HepG2 (cell line): Measurements from ENCODE around the gene TUBGCP5. TPM values are rescaled to one million over a fixed set of nuclear protein-coding genes. Genes with fewer than 3 reads are reported as not detected.

Source experiments
- ADNP ChIP-seq: sonication (generic); formaldehyde crosslinking; IDR thresholded peaks from 2 replicates; pipeline ENCODE4 v1.4.0; 2020; ENCODE audit warnings: missing genetic modification reagents
- CBX2 ChIP-seq, 2 experiments: fragments of 200-600 bp in 1 of 2; sonication (generic); formaldehyde crosslinking in 1 of 2; IDR thresholded peaks; 2 replicates each; pipeline versions ENCODE4 v1.7.0 to v1.8.1; 2018 to 2022; ENCODE audit warnings: low read depth in 2 of 2, low read length in 1 of 2, mild to moderate bottlenecking in 1 of 2, missing genetic modification reagents in 1 of 2
- HOXA7 ChIP-seq: sonication (generic); formaldehyde crosslinking; IDR thresholded peaks from 2 replicates; pipeline ENCODE4 v1.8.1; 2022; ENCODE audit warnings: mild to moderate bottlenecking, missing genetic modification reagents, moderate library complexity
- KLF13 ChIP-seq: sonication (generic); formaldehyde crosslinking; IDR thresholded peaks from 2 replicates; pipeline ENCODE4 v1.4.0; 2020; ENCODE audit warnings: mild to moderate bottlenecking, missing genetic modification reagents
- MZF1 ChIP-seq: sonication (generic); formaldehyde crosslinking; IDR thresholded peaks from 2 replicates; pipeline ENCODE4 v1.8.1; 2023; ENCODE audit warnings: mild to moderate bottlenecking, missing genetic modification reagents, borderline replicate concordance
- NFE2L2 ChIP-seq: fragments of 150-350 bp; IDR thresholded peaks from 2 replicates; pipeline ENCODE4 v1.6.1; 2014; ENCODE audit warnings: low read length
- NR2C2 ChIP-seq: sonication (generic); formaldehyde crosslinking; IDR thresholded peaks from 2 replicates; pipeline ENCODE4 v1.4.0; 2020; ENCODE audit warnings: missing genetic modification reagents, mild to moderate bottlenecking, moderate library complexity, borderline replicate concordance
- NR2F2 ChIP-seq: IDR thresholded peaks from 2 replicates; pipeline ENCODE4 v1.6.1; 2012; ENCODE audit warnings: low read depth, inconsistent platforms, borderline replicate concordance
- SOX5 ChIP-seq: IDR thresholded peaks from 2 replicates; pipeline ENCODE4 v1.6.1; 2016; ENCODE audit warnings: borderline replicate concordance
- SP1 ChIP-seq, 2 experiments: fragments of 450-650 bp in 1 of 2; sonication (generic) in 1 of 2; formaldehyde crosslinking in 1 of 2; IDR thresholded peaks; 2 replicates each; pipeline versions ENCODE4 v1.4.0 to v1.6.1; 2016 to 2020; ENCODE audit warnings: missing genetic modification reagents in 1 of 2
- SRF ChIP-seq: IDR thresholded peaks from 2 replicates; pipeline ENCODE4 v1.6.1; 2011; ENCODE audit warnings: mild to moderate bottlenecking, low read depth, low read length, moderate library complexity
- ZFX ChIP-seq: sonication (generic); formaldehyde crosslinking; IDR thresholded peaks from 2 replicates; pipeline ENCODE4 v1.4.0; 2020; ENCODE audit warnings: mild to moderate bottlenecking, low read depth, missing genetic modification reagents, moderate library complexity
- ZNF331 ChIP-seq: sonication (generic); formaldehyde crosslinking; IDR thresholded peaks from 2 replicates; pipeline ENCODE4 v1.4.0; 2020; ENCODE audit warnings: missing genetic modification reagents
- ZNF616 ChIP-seq: sonication (generic); formaldehyde crosslinking; IDR thresholded peaks from 2 replicates; pipeline ENCODE4 v1.5.0; 2020; ENCODE audit warnings: low read depth, mild to moderate bottlenecking, missing genetic modification reagents
- ZNF790 ChIP-seq: sonication (generic); formaldehyde crosslinking; IDR thresholded peaks from 2 replicates; pipeline ENCODE4 v1.8.0; 2022; ENCODE audit warnings: missing genetic modification reagents, mild to moderate bottlenecking, borderline replicate concordance
- ZNF841 ChIP-seq: sonication (generic); formaldehyde crosslinking; IDR thresholded peaks from 2 replicates; pipeline ENCODE4 v1.8.1; 2023; ENCODE audit warnings: missing genetic modification reagents, borderline replicate concordance
- polyA plus RNA-seq, 8 experiments: library from polyadenylated mRNA; depleted of rRNA in 3 of 8; stranded (reverse) in 7 of 8; unstranded in 1 of 8; fragments of >200 nt; fragmentation: Illumina TruSeq in 4 of 8; extraction: Trizol in 4 of 8; gene quantifications; 2 replicates each; pipeline versions ENCODE4 v1.2.1 to v1.2.3, GENCODE V29; 2011 to 2016; ENCODE audit warnings: low read depth in 4 of 8, missing spikeins in 1 of 8, mixed read lengths in 1 of 8; ENCODE audit not compliant: insufficient read depth in 1 of 8
- total RNA-seq, 5 experiments: library from RNA; depleted of rRNA; stranded (reverse); fragments of >200 nt; fragmentation: Illumina TruSeq; extraction: Trizol; gene quantifications; 2 replicates each; pipeline ENCODE4 v1.2.3, GENCODE V29; 2016; ENCODE audit warnings: low read depth in 1 of 5
- TF ChIP-seq, protein P1 (sequence below): sonication (generic); formaldehyde crosslinking; IDR thresholded peaks from 2 replicates; pipeline ENCODE4 v1.9.0; 2021; ENCODE audit warnings: missing genetic modification reagents, borderline replicate concordance
- TF ChIP-seq, protein P2 (sequence below): sonication (generic); formaldehyde crosslinking; IDR thresholded peaks from 2 replicates; pipeline ENCODE4 v1.4.0; 2020; ENCODE audit warnings: missing genetic modification reagents, borderline replicate concordance
- TF ChIP-seq, protein P3 (sequence below): sonication (generic); formaldehyde crosslinking; IDR thresholded peaks from 2 replicates; pipeline ENCODE4 v1.5.0; 2020; ENCODE audit warnings: mild to moderate bottlenecking, missing genetic modification reagents, borderline replicate concordance

The TUBGCP5 gene
- total and polyA plus RNA-seq, 2 of the 13 experiments (the other 11 are each of a cell fraction or from before 2014, with no cell fraction given): 7.2 to 25.0 TPM

DNA sequence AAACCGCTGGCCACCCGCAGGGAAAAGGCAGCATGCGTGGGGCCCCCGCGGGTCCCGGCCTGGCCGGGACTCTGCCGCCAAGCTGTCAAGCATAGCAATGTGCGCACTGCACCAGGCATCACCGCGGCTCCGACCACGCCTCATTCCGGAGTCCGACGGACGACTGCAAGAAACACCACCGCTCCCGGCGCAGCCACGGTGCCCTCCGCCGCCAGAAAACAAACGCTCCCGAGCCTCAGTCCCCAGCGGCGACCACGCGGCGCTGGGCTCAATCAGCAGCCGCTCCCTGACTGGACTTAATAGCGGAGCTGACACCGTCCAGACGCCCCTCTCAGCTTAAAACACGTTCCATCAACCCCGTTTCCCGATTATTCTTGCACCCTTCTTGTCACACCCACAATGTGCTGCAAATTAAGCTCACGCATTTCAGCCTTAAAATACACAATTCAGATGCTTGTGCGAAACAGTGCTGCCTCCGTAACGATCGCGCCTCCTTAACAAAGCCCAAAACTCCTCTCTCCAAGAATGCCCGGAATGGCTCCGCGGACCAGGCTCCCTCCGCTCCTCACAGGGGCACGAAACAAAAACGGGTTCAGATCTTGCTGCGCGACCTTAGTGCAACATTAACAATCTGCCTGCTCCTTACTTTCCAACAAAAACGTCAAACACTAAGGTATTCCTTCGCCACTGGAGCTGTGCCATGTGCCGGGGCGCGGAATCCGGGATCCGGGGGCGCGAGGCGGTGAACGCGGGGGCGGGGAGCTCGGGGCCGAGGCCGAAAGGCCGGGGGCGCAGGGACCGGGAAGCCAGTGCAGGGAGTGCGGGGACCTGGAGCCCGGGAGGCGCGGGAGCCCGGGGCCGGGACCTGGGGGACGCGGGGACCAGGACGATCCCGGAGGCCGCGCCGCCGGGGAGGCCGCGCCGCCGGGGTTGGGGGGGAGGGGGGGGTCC lies 59.9 kb downstream of the TUBGCP5 start (continued):
- TF ChIP-seq SRF (no peak), SOX5 (CRISPR knock-in tag) (no peak), MZF1 (no peak), NR2F2 (no peak), SP1 (IDR thresholded peaks at IDR 0.05) (no peak), SP1 (CRISPR knock-in tag; IDR thresholded peaks at IDR 0.05) (no peak), ZNF841 (no peak), HOXA7 (no peak), KLF13 (no peak), NR2C2 (CRISPR knock-in tag) (no peak; the same call in 1 of the 2 replicates), CBX2 (IDR thresholded peaks at IDR 0.05; ENCODE audit: low read depth, low read length) (no peak), CBX2 (CRISPR knock-in tag; IDR thresholded peaks at IDR 0.05; ENCODE audit: low read depth) (no peak), ADNP (no peak), ZNF331 (no peak), ZNF616 (CRISPR knock-in tag) (no peak), ZNF790 (CRISPR knock-in tag) (no peak), ZFX (CRISPR knock-in tag) (peak; percentile 38), NFE2L2 (no peak)
- TF ChIP-seq, protein P1, sequence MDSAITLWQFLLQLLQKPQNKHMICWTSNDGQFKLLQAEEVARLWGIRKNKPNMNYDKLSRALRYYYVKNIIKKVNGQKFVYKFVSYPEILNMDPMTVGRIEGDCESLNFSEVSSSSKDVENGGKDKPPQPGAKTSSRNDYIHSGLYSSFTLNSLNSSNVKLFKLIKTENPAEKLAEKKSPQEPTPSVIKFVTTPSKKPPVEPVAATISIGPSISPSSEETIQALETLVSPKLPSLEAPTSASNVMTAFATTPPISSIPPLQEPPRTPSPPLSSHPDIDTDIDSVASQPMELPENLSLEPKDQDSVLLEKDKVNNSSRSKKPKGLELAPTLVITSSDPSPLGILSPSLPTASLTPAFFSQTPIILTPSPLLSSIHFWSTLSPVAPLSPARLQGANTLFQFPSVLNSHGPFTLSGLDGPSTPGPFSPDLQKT (CRISPR knock-in tag): no peak
- TF ChIP-seq, protein P2, sequence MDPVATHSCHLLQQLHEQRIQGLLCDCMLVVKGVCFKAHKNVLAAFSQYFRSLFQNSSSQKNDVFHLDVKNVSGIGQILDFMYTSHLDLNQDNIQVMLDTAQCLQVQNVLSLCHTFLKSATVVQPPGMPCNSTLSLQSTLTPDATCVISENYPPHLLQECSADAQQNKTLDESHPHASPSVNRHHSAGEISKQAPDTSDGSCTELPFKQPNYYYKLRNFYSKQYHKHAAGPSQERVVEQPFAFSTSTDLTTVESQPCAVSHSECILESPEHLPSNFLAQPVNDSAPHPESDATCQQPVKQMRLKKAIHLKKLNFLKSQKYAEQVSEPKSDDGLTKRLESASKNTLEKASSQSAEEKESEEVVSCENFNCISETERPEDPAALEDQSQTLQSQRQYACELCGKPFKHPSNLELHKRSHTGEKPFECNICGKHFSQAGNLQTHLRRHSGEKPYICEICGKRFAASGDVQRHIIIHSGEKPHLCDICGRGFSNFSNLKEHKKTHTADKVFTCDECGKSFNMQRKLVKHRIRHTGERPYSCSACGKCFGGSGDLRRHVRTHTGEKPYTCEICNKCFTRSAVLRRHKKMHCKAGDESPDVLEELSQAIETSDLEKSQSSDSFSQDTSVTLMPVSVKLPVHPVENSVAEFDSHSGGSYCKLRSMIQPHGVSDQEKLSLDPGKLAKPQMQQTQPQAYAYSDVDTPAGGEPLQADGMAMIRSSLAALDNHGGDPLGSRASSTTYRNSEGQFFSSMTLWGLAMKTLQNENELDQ (CRISPR knock-in tag): no peak
- TF ChIP-seq, protein P3, sequence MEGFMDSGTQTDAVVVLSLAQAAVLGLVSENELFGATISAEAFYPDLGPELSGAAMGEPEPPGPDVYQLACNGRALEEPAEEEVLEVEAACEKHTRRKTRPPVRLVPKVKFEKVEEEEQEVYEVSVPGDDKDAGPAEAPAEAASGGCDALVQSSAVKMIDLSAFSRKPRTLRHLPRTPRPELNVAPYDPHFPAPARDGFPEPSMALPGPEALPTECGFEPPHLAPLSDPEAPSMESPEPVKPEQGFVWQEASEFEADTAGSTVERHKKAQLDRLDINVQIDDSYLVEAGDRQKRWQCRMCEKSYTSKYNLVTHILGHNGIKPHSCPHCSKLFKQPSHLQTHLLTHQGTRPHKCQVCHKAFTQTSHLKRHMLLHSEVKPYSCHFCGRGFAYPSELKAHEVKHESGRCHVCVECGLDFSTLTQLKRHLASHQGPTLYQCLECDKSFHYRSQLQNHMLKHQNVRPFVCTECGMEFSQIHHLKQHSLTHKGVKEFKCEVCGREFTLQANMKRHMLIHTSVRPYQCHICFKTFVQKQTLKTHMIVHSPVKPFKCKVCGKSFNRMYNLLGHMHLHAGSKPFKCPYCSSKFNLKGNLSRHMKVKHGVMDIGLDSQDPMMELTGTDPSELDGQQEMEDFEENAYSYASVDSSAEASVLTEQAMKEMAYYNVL: no peak
